Esophagus muscularis mucosa (tissue), 4 donors: ENCODE data around the gene PNPLA6. TPM values are rescaled to one million over a fixed set of nuclear protein-coding genes. Genes with fewer than 3 reads are reported as not detected.

Experiments
- DNase-seq: peaks from one replicate; pipeline ENCODE4 v3.0.0-alpha.2; 2017; ENCODE audit errors: extremely low spot score
- H3K27ac ChIP-seq, 4 donors: fragments of 200-600 bp; sonication (generic); replicated peaks in 1 of 4; 1 replicate in 3 of 4; 2 replicates in 1 of 4; pipeline ENCODE4 v1.5.1; 2016 to 2019; ENCODE audit warnings: mild to moderate bottlenecking in 1 of 4
- H3K27me3 ChIP-seq, 4 donors: fragments of 200-600 bp; sonication (generic); one replicate each; pipeline versions ENCODE4 v1.5.1 to v1.6.0; 2016 to 2019
- H3K36me3 ChIP-seq, 4 donors: fragments of 200-600 bp; sonication (generic); one replicate each; pipeline ENCODE4 v1.5.1; 2016 to 2019
- H3K4me1 ChIP-seq, 4 donors: fragments of 200-600 bp; sonication (generic); one replicate each; pipeline ENCODE4 v1.5.1; 2016 to 2019
- H3K4me3 ChIP-seq, 4 donors: fragments of 200-600 bp; sonication (generic); 1 replicate in 2 of 4; 2 replicates in 2 of 4; pipeline ENCODE4 v1.5.1; 2016 to 2019; ENCODE audit warnings: mild to moderate bottlenecking in 4 of 4, moderate library complexity in 1 of 4
- H3K9me3 ChIP-seq, 4 donors: fragments of 200-600 bp; sonication (generic); 1 replicate in 3 of 4; 2 replicates in 1 of 4; pipeline ENCODE4 v1.5.1; 2016 to 2019
- EP300 ChIP-seq: sonication (generic); formaldehyde crosslinking; IDR thresholded peaks from one replicate; pipeline ENCODE4 v1.6.1; 2017; ENCODE audit warnings: antibody characterized with exemption
- POLR2A ChIP-seq: fragments of 450-650 bp; IDR thresholded peaks from one replicate; pipeline ENCODE4 v1.6.1; 2017; ENCODE audit warnings: antibody characterized with exemption, moderate library complexity, mild to moderate bottlenecking, low read depth
- POLR2AphosphoS5 ChIP-seq, 2 donors: sonication (generic); formaldehyde crosslinking; IDR thresholded peaks; one replicate each; pipeline ENCODE4 v1.6.1; 2017; ENCODE audit warnings: antibody characterized with exemption in 2 of 2
- WGBS: methylation state at CpG from one replicate; pipeline ENCODE4 v1.1.5; 2018; 5-methylcytosine and 5-hydroxymethylcytosine counted together
- intact Hi-C: fragments of 100-400 bp; cut with DNase I; formaldehyde crosslinking; loops from one replicate; pipeline ENCODE4 v1.15.1; 2023
- total RNA-seq, 4 donors: library from RNA; depleted of rRNA; stranded (reverse); fragments of >200 nt; gene quantifications; one replicate each; pipeline versions ENCODE4 v1.1.0 to v1.2.1, GENCODE V29; 2016
- TF ChIP-seq, protein P1 (sequence below), 3 experiments: fragments of 200-600 bp in 2 of 3; fragments of 450-650 bp in 1 of 3; sonication (generic) in 2 of 3; IDR thresholded peaks; one replicate each; pipeline ENCODE4 v1.5.1; 2017 to 2019; ENCODE audit warnings: antibody characterized with exemption in 3 of 3, mild to moderate bottlenecking in 2 of 3, moderate library complexity in 1 of 3

Gene PNPLA6
- total RNA-seq, 4 donors from 2014 or later: 58.1 to 156 (median 85.7) TPM

GRCh38 chr19:7579182-7579581 lies 43.7 kb downstream of the PNPLA6 start:
- Histone ChIP-seq H3K36me3 (no peaks in the 10 kb centered on the region), H3K27me3 (no peaks in the 10 kb centered on the region), H3K9me3 (no peaks in the 10 kb centered on the region), H3K4me1 (no peaks in the 10 kb centered on the region), H3K27ac (no peak overlapping the region), H3K4me3 (no peak overlapping the region)
- TF ChIP-seq POLR2A (no peak), POLR2AphosphoS5 (IDR thresholded peaks at IDR 0.05) (no peak), EP300 (no peak)
- TF ChIP-seq, protein P1, sequence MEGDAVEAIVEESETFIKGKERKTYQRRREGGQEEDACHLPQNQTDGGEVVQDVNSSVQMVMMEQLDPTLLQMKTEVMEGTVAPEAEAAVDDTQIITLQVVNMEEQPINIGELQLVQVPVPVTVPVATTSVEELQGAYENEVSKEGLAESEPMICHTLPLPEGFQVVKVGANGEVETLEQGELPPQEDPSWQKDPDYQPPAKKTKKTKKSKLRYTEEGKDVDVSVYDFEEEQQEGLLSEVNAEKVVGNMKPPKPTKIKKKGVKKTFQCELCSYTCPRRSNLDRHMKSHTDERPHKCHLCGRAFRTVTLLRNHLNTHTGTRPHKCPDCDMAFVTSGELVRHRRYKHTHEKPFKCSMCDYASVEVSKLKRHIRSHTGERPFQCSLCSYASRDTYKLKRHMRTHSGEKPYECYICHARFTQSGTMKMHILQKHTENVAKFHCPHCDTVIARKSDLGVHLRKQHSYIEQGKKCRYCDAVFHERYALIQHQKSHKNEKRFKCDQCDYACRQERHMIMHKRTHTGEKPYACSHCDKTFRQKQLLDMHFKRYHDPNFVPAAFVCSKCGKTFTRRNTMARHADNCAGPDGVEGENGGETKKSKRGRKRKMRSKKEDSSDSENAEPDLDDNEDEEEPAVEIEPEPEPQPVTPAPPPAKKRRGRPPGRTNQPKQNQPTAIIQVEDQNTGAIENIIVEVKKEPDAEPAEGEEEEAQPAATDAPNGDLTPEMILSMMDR (IDR thresholded peaks at IDR 0.05): no peak
- 75% methylated on average over 6 of the region's 6 CpGs for WGBS
- DNase-seq: no peak
- intact Hi-C loops: no loop called here

DNA sequence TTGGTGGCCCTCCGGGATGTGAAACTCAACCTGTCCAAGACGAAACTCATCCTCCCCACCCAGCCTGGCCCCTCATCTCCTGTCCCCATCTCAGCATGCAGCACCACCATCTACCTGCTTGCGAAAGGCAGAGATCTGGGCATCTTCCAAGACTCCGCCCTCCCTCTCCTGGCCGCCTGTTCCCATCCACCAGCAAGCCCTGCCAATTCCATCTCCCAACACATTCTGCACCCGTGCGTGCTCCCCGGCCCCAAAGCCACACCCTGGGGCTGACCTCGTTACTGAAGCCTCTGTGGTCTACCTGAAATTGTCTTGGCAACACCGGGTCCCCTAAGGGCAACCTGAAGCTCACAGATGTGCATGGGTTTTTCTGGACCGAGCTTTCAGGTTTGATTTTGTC lies 46.9 kb downstream of the PNPLA6 start:
- H3K9me3 ChIP-seq: no peaks in the 10 kb centered on the region
- intact Hi-C loops: no loop called here
- no peaks in the 10 kb centered on the region for H3K27me3 ChIP-seq
- H3K27ac ChIP-seq: no peak overlapping the region
- TF ChIP-seq POLR2AphosphoS5 (IDR thresholded peaks at IDR 0.05): no peak
- TF ChIP-seq, protein P1 (IDR thresholded peaks at IDR 0.05): no peak
- no peak overlapping the region for H3K4me3 ChIP-seq
- 50% methylated on average over 11 of the region's 11 CpGs for WGBS
- DNase-seq: no peak
- no peaks in the 10 kb centered on the region for H3K36me3 ChIP-seq
- no peaks in the 10 kb centered on the region for H3K4me1 ChIP-seq

DNA sequence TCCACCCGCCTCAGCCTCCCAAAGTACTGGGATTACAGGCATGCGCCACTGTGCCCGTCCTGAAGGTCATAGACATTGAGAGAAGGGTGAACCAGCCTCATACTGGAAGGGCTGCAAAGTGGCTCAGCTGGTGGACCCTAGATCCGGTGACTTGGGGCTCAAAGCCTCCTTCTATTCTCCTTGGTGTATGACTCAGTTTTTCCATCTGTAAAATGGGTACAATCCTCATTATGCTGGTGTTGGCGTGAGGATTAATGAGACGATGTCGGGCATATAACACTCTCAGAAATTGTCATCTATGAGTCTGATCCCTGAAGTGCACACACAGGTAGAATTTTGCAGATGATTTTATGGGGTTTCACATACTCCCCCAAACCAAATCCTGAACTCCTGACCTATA lies 54.3 kb downstream of the PNPLA6 start:
- no peak for DNase-seq
- intact Hi-C loops: no loop called here
- H3K9me3 ChIP-seq: no peaks in the 10 kb centered on the region
- no peaks in the 10 kb centered on the region for H3K4me1 ChIP-seq
- 89% methylated on average over 6 of the region's 7 CpGs for WGBS
- no peak overlapping the region for H3K27ac ChIP-seq
- H3K36me3 ChIP-seq: no peaks in the 10 kb centered on the region
- no peak for TF ChIP-seq EP300
- TF ChIP-seq, protein P1 (IDR thresholded peaks at IDR 0.05): no peak
- TF ChIP-seq POLR2A: no peak
- no peak for TF ChIP-seq POLR2AphosphoS5 (IDR thresholded peaks at IDR 0.05)
- no peak overlapping the region for H3K4me3 ChIP-seq
- peaks cover 0 to 45% (median 0%) of the 10 kb centered on the region in 4 donors for H3K27me3 ChIP-seq

GRCh38 chr19:7590256-7590655 lies 54.7 kb downstream of the PNPLA6 start:
- 71% methylated on average over 3 of the region's 8 CpGs for WGBS

More at GRCh38 chr19:7590256-7590655, 54.7 kb downstream of the PNPLA6 start:
- no peak overlapping the region for H3K27ac ChIP-seq
- peaks cover 0 to under 1% (median under 1%) of the 10 kb centered on the region in 4 donors for H3K4me1 ChIP-seq
- no peak overlapping the region for H3K4me3 ChIP-seq
- intact Hi-C loops: no loop called here
- no peaks in the 10 kb centered on the region for H3K36me3 ChIP-seq
- H3K27me3 ChIP-seq: peaks cover 0 to 49% (median 2%) of the 10 kb centered on the region in 4 donors
- DNase-seq: no peak
- TF ChIP-seq EP300 (no peak), POLR2A (no peak), POLR2AphosphoS5 (IDR thresholded peaks at IDR 0.05) (no peak)
- TF ChIP-seq, protein P1 (IDR thresholded peaks at IDR 0.05): no peak
- no peaks in the 10 kb centered on the region for H3K9me3 ChIP-seq
